ENCODE data around the gene FAM222B.
"Not testable (repeated sequence)": the region's sequence is repeated elsewhere in the genome, so short reads cannot be mapped to it uniquely, and the experiment has no call there.

The FAM222B gene

DNA sequence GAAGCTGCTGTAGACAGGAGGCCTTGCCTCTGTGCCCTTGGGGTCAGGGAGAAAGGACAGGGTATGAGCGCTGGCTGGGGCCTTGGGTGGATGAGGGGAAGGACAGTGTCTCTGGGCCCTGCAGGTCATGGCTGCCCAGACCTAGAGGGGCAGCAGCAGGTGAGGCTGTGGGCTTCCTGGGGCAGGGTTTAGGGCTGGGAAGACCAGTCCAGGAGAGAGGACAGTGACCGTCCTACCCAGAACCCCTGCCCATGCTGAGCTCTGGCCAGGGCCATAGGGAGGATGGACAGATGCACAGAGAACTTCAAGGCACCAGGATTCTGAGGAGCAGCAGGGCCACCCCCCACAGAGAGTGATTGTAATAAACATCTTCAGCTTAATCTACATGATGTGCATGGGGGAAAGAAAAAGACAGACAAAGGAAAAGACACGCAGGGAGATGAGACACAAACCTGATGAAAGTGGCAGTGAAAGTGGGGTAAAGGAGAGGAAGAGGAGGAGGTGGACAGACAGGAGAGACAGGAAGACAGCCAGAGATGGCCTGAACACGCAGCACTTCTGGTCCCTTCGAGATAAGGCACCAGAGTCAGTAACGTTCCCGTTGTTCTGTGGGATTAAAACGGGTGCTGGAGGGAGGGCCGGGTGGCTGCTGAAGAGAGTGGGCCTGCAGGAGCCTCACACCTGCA, 37.4 kb upstream of the FAM222B start:
- DNase-seq (ENCODE audit: low read depth): no peak
- H3K4me3 ChIP-seq (replicated peaks; ENCODE audit: low read depth, low read length): no peak overlapping the region
- TF ChIP-seq, protein P1, sequence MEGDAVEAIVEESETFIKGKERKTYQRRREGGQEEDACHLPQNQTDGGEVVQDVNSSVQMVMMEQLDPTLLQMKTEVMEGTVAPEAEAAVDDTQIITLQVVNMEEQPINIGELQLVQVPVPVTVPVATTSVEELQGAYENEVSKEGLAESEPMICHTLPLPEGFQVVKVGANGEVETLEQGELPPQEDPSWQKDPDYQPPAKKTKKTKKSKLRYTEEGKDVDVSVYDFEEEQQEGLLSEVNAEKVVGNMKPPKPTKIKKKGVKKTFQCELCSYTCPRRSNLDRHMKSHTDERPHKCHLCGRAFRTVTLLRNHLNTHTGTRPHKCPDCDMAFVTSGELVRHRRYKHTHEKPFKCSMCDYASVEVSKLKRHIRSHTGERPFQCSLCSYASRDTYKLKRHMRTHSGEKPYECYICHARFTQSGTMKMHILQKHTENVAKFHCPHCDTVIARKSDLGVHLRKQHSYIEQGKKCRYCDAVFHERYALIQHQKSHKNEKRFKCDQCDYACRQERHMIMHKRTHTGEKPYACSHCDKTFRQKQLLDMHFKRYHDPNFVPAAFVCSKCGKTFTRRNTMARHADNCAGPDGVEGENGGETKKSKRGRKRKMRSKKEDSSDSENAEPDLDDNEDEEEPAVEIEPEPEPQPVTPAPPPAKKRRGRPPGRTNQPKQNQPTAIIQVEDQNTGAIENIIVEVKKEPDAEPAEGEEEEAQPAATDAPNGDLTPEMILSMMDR (IDR thresholded peaks at IDR 0.05; ENCODE audit: low read length, missing control alignments): no peak

DNA sequence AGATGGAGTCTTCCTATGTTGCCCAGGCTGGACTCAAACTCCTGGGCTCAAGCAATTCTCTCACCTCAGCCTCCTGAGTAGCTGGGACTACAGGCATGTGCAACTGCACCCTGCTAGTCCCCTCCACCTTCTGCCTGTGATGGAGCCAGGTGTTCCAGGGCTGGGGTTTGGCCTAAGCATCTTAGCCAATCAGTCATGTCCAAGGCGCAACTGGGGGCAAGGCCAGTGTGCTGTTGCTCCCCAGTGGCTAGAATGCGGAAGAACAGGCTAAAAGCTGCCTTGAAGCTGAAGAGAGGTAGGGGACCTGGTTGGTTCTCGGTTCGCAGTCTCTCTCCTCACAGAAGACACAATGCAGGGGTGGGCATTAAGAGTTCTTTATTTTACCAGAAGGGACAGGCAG, 36.4 kb upstream of the FAM222B start:
- no peak overlapping the region for H3K4me3 ChIP-seq (replicated peaks; ENCODE audit: low read depth, low read length)
- DNase-seq (ENCODE audit: low read depth): peak; percentile 58
- TF ChIP-seq, protein P1 (IDR thresholded peaks at IDR 0.05; ENCODE audit: low read length, missing control alignments): peak; percentile 51

DNA sequence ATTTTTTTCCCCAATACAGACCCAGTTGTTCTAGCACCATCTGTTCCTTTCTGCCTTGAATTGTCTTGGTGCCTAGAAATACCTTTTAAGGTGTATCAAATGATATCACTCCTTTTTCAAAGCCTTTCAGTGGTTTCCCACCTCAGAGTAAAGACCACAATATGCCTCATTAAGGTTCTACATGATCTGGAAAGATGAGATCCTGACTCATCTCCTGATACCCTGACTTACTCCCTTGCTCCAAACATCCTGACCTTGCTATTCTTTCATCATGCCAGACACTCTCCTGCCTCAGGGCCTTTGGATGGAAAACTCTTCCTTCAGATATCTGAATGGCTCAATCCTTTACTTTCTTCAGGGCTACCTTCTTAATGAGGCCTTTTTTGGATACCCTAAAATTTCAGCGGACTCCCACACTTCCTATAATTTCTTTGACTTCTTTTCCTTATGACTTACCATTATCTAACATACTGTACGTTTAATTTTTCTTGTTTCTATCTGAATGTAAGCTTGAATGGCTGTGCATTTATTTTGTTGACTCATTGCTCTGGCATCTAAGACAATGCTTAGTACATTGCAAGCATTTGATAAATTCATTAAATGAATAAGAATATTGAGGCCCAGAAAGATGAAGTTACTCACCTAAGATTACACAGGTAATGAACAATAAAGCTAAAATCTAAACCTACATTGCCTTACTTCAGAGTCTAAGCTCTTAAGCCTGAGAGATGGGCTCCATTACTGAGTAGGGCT, 35.7 kb upstream of the FAM222B start:
- TF ChIP-seq, protein P1 (IDR thresholded peaks at IDR 0.05; ENCODE audit: low read length, missing control alignments): no peak

DNA sequence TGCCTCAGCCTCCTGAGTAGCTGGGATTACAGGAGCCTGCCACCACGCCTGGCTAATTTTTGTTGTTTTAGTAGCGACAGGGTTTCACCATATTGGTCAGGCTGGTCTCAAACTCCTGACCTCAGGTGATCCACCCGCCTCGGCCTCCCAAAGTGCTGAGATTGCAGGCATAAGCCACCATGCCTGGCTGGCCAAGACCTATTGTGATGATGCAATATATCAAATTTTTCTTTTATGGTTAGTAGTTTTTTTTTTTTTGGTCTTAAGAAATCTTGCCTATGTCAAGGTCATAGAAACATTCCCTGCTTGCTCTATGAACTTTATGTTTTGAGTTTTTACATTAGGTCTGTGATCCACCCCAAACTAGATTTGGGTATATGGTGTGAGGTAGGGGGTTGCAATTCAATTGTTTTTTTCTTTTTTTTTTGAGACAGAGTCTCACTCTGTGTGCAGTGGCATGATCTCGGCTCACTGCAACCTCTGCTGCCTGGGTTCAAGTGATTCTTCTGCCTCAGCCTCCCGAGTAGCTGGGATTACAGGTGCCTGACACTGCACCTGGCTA, 34.6 kb upstream of the FAM222B start:
- H3K4me3 ChIP-seq (replicated peaks; ENCODE audit: low read depth, low read length); DNase-seq (ENCODE audit: low read depth): not testable (repeated sequence)

More for the DNA sequence above, 35.7 kb upstream of the FAM222B start:
- no peak for DNase-seq (ENCODE audit: low read depth)
- no peak overlapping the region for H3K4me3 ChIP-seq (replicated peaks; ENCODE audit: low read depth, low read length)

DNA sequence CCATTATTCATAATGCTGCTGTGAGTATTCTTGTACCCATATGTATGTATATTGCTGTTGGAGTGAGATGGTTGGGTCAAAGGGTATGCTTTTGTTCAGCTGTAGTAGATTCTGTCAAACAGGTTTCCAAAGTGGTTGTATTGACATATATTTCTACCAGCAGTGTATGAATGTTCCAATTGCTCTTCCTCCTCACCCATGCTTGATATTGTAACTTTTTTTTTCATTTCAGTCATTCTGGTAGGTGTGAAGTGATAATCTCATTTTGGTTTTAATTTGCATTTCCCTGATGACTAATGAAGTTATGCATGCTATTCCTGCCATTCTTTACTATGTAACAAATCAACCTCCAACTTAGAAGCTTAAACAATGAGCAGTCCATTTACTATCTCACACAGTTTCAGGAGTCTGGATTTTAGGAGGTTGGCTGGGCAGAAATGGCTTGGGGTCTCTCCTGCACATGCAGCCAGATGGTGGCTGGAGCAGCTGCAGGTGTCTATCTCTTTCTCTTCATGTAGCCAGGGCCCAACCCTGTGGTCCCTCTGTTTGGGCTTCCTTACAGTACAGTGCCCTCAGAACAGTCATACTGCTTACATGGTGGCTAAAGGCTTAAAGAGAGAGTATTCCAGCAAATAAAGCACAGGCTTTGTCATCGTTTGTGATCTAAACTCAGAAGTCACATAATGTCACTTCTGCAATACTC, 33.4 kb upstream of the FAM222B start:
- DNase-seq (ENCODE audit: low read depth): no peak
- TF ChIP-seq, protein P1 (IDR thresholded peaks at IDR 0.05; ENCODE audit: low read length, missing control alignments): no peak

DNA sequence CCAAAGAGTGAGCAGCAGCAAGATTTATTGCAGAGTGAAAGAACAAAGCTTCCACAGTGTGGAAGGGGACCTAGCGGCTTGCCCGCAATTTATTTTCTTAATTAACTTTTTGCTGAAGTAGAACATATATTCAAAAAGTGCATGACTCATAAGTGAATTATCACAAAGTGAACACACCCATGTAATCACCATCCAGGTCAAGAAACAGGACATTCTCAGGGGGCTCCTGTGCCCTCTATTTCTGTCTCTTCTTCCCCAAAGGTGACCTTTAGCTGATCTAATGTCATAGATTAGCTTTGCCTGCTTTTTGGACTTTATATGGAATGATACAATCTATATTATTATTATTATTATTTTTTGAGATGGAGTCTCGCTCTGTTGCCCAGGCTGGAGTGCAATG, 32.2 kb upstream of the FAM222B start:
- TF ChIP-seq, protein P1 (IDR thresholded peaks at IDR 0.05; ENCODE audit: low read length, missing control alignments): no peak
- no peak for DNase-seq (ENCODE audit: low read depth)
- no peak overlapping the region for H3K4me3 ChIP-seq (replicated peaks; ENCODE audit: low read depth, low read length)

More for the DNA sequence above, 33.4 kb upstream of the FAM222B start:
- no peak overlapping the region for H3K4me3 ChIP-seq (replicated peaks; ENCODE audit: low read depth, low read length)

DNA sequence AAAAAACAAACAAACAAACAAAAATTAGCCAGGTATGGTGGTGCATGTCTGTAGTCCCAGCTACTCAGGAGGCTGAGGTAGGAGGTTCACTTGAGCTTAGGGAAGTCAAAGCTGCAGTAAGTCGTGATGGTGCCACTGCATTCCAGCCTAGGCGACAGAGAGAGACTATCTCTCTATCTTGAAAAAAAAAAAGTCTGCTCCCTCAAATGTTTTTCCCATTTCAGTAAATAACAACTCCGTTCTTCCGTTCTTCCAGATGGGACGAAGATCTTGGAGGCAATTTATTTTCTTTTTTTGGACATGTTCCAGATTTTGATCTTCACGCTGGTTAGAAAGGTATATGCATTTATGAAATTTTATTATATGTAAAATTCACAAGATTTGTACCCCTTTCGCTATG, 31.2 kb upstream of the FAM222B start:
- no peak for DNase-seq (ENCODE audit: low read depth)
- no peak overlapping the region for H3K4me3 ChIP-seq (replicated peaks; ENCODE audit: low read depth, low read length)
- TF ChIP-seq, protein P1 (IDR thresholded peaks at IDR 0.05; ENCODE audit: low read length, missing control alignments): no peak
